ENCODE results near the gene IL18BP. TPM values are rescaled to one million over a fixed set of nuclear protein-coding genes. Genes with fewer than 3 reads are reported as not detected.

Gene IL18BP
- total and polyA plus RNA-seq, 2 of the 13 experiments (the other 11 are each of a cell fraction or from before 2014, with no cell fraction given), result 4.1 to 12.8 TPM

DNA sequence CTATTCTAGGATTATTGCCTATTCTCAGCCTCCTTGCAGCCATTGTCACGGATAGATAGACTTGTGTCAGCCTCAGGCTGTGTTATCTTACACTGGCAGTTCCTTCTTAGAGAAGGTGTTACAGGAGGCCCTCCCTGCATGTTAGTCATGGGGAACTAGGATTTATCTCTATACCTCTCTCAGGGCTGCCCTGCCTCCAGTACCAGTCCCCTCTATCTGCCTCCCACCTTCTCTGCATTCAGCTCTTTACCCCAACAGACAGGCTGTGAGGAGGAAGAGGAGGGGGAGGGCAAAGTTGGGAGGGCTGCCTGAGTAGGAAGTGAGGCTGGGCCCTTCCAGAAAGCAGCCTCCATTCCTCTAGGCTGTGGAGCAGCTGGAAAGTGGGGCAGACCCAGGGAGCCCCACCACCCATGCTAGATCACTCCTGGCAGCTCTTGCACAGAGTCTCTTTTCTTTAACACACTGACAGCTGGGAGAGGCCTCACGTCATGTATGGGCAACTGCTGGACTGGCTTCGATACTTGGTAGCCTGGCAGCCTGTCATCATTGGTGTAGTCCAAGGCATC lies 2.9 kb upstream of the IL18BP start:
- Histone ChIP-seq H3K27ac (ENCODE audit: extremely low read length, insufficient read depth, low read length) (no peak overlapping the region), H3K79me2 (ENCODE audit: insufficient read depth, low read length) (no peaks in the 10 kb centered on the region)
- POLR2A ChIA-PET, result no interaction called here

More for the DNA sequence above, 2.9 kb upstream of the IL18BP start:
- Histone ChIP-seq H3K9ac (ENCODE audit: insufficient read depth, low read depth, low read length) (no peak overlapping the region), H3K9me3 (ENCODE audit: low read length) (no peaks in the 10 kb centered on the region), H4K20me1 (ENCODE audit: insufficient read depth, low read length) (no peaks in the 10 kb centered on the region), H3K4me2 (ENCODE audit: low read depth, low read length) (no peak overlapping the region), H3K27me3 (ENCODE audit: control insufficient read depth in 1 of 2, insufficient read depth in 2 of 2, low read length in 2 of 2) (no peaks in the 10 kb centered on the region), H3K4me1 (ENCODE audit: insufficient read depth, low read length) (no peaks in the 10 kb centered on the region), H3K36me3 (replicated peaks in 1 of 2; ENCODE audit: control insufficient read depth in 1 of 2, insufficient read depth in 2 of 2, low read length in 2 of 2) (peaks cover 4 to 42% of the 10 kb centered on the region in 2 experiments), H2AFZ (ENCODE audit: low read length) (no peak overlapping the region), H3K4me3 (replicated peaks in 1 of 3; ENCODE audit: insufficient read depth in 1 of 3, low read depth in 2 of 3, low read length in 3 of 3) (no peak overlapping the region)
- ATAC-seq, result no peak
- intact Hi-C loops (cut with micrococcal nuclease; ENCODE audit: unreplicated experiment), result no loop called here
- FAIRE-seq, result no peak
- DNase-seq (ENCODE audit: low spot score), result no peak
- no TSS peak for BruUV-seq (replicated peaks)
- 100% methylated on average over 2 of the region's 3 CpGs for WGBS (ENCODE audit: low lambda C conversion rate)
- CTCF ChIA-PET (ENCODE audit: low intra/inter-chr PET ratio, low total read pairs), result no interaction called here
- in situ Hi-C loops (cut with HindIII; ENCODE audit: extremely low pct_ligation_motif_present, low pct_unique_long_range_greater_than_20kb), result no loop called here
- TF ChIP-seq KMT2A (CRISPR knock-in tag; IDR thresholded peaks at IDR 0.05), result no peak
- TF ChIP-seq XRCC5 (optimal IDR thresholded peaks at IDR 0.05; ENCODE audit: low read length), result no peak
- no peak for TF ChIP-seq ZNF776 (CRISPR knock-in tag; IDR thresholded peaks at IDR 0.05)
- TF ChIP-seq, protein P1, sequence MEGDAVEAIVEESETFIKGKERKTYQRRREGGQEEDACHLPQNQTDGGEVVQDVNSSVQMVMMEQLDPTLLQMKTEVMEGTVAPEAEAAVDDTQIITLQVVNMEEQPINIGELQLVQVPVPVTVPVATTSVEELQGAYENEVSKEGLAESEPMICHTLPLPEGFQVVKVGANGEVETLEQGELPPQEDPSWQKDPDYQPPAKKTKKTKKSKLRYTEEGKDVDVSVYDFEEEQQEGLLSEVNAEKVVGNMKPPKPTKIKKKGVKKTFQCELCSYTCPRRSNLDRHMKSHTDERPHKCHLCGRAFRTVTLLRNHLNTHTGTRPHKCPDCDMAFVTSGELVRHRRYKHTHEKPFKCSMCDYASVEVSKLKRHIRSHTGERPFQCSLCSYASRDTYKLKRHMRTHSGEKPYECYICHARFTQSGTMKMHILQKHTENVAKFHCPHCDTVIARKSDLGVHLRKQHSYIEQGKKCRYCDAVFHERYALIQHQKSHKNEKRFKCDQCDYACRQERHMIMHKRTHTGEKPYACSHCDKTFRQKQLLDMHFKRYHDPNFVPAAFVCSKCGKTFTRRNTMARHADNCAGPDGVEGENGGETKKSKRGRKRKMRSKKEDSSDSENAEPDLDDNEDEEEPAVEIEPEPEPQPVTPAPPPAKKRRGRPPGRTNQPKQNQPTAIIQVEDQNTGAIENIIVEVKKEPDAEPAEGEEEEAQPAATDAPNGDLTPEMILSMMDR (CRISPR knock-in tag; IDR thresholded peaks at IDR 0.05), result no peak
- TF ChIP-seq, protein P2, sequence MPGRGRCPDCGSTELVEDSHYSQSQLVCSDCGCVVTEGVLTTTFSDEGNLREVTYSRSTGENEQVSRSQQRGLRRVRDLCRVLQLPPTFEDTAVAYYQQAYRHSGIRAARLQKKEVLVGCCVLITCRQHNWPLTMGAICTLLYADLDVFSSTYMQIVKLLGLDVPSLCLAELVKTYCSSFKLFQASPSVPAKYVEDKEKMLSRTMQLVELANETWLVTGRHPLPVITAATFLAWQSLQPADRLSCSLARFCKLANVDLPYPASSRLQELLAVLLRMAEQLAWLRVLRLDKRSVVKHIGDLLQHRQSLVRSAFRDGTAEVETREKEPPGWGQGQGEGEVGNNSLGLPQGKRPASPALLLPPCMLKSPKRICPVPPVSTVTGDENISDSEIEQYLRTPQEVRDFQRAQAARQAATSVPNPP (CRISPR knock-in tag; IDR thresholded peaks at IDR 0.05), result no peak
- TF ChIP-seq, protein P3, sequence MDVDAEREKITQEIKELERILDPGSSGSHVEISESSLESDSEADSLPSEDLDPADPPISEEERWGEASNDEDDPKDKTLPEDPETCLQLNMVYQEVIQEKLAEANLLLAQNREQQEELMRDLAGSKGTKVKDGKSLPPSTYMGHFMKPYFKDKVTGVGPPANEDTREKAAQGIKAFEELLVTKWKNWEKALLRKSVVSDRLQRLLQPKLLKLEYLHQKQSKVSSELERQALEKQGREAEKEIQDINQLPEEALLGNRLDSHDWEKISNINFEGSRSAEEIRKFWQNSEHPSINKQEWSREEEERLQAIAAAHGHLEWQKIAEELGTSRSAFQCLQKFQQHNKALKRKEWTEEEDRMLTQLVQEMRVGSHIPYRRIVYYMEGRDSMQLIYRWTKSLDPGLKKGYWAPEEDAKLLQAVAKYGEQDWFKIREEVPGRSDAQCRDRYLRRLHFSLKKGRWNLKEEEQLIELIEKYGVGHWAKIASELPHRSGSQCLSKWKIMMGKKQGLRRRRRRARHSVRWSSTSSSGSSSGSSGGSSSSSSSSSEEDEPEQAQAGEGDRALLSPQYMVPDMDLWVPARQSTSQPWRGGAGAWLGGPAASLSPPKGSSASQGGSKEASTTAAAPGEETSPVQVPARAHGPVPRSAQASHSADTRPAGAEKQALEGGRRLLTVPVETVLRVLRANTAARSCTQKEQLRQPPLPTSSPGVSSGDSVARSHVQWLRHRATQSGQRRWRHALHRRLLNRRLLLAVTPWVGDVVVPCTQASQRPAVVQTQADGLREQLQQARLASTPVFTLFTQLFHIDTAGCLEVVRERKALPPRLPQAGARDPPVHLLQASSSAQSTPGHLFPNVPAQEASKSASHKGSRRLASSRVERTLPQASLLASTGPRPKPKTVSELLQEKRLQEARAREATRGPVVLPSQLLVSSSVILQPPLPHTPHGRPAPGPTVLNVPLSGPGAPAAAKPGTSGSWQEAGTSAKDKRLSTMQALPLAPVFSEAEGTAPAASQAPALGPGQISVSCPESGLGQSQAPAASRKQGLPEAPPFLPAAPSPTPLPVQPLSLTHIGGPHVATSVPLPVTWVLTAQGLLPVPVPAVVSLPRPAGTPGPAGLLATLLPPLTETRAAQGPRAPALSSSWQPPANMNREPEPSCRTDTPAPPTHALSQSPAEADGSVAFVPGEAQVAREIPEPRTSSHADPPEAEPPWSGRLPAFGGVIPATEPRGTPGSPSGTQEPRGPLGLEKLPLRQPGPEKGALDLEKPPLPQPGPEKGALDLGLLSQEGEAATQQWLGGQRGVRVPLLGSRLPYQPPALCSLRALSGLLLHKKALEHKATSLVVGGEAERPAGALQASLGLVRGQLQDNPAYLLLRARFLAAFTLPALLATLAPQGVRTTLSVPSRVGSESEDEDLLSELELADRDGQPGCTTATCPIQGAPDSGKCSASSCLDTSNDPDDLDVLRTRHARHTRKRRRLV (CRISPR knock-in tag; IDR thresholded peaks at IDR 0.05), result no peak
- TF ChIP-seq ESRRA (CRISPR knock-in tag; IDR thresholded peaks at IDR 0.05; ENCODE audit: low read depth), result no peak
- TF ChIP-seq KDM3A (CRISPR knock-in tag; IDR thresholded peaks at IDR 0.05; ENCODE audit: low read depth), result no peak
